GM19324 (cell line): ENCODE data around the gene DOCK9.

Experiments used
- ATAC-seq: cut with Tn5 transposase; IDR thresholded peaks from one replicate; pipeline ENCODE4 v1.9.1; 2021; ENCODE audit warnings: mild to moderate bottlenecking, moderate library complexity; ENCODE audit not compliant: unreplicated experiment, low FRiP score

Gene DOCK9

DNA sequence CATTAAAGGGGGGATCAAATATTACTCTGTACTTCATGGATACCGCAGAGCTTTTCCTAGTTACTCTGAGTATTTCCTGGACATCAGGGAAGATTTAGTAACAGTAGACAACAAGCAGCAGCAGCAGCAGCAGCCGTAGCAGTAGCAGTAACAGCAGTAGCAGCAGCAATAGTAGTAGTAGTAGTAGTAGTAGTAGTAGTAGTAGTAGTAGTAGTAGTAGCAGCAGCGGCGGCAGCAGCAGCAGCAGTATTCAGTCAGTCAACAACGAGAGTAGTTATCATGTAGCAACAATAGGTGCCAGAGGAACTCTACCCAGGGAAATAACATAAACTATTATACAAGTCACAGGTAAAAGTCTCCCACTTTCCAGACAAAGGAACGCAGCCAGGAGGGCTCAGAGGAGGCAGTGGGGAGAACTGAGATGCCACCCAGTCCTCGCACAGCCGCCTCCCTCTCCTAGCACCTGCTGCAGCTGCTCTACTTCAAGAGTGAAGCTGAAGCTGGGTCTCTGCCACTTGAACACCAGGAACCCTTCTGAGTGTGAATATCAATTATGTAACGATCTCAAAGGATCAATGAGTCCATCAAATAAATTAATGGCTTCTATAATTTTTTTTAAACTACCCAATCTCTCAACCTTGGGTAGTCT, 1.3 kb upstream of the DOCK9 start:
- no peak for ATAC-seq

DNA sequence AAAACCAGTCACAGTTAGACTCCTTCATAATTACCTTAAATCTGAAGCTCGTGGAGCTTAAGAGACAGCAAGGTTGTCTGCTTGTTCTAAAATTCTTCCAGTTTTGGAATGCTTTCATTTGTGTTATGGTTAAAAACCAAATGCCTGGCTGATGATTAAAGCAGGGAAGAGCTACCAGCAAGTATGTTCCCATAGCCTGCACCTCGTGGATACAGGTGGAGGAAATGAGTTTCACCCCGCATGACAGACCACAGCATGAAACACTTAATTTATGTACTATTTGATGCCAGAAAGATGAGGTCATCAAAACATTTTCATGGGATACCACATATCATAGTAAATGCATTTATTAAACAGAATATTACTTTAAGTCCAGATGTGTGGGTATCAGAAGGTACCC, 416 bp upstream of the DOCK9 start:
- ATAC-seq: no peak

DNA sequence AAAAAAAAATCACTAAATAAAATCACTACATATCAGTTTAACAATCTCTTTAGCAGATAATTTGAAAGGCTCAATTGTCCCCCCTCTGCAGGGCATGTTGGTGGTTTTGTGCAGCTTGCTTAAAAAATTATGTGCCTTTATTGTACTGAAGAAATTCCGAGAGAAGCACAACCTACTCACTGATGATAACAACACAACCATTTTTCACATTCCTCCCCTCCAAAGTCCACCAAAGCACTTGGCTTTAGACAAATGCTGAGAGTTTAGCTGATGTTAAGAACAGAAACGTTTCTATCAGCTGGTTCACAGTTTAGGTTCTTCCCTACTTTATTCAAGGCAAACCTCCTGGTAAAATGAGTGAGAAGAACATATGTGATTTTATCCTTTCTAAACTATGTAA, 923 bp downstream of the DOCK9 start:
- no peak for ATAC-seq

GRCh38 chr13:98976338-98976737, 1.5 kb downstream of the DOCK9 start:
- ATAC-seq: no peak

DNA sequence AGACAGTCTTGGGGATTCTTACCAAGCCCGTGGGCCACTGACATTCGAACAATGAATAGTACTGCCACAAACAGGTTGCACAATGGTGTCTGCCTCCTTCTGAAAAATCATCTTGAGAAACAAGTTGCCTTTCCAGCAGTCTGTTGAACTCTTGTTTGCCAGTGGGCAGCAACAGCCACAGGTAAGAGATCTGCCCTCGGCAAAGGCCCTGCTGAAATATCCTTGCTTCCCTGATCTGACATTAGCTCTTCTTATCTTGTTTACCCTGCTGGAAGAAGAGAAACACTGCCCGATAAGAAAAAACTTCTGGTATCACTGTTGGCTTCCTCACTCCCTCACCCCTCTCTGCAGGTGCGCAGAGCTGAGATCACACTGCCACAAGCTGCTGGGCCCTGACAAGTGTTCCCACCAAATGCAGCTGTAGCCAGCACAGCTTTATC, 2.0 kb downstream of the DOCK9 start:
- no peak for ATAC-seq

DNA sequence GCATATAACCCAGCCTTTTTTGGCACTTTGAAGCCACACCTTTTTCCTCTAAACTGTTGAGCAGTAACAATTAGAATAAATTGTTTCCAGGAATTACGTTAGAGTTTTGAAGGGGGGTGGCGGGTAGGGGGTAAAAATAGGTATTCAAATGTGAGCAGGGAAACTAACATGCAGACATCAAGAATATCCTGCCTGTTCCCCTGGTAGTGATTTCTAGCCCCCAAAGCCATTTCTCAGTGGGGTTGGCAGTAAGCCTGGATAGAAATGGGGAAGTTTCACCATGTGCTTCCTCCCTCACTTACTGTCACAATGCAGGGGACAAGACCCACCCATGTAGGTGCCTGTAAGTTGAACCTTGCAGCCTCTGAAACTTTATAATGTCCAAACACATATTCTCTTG, 3.8 kb downstream of the DOCK9 start:
- ATAC-seq: no peak

DNA sequence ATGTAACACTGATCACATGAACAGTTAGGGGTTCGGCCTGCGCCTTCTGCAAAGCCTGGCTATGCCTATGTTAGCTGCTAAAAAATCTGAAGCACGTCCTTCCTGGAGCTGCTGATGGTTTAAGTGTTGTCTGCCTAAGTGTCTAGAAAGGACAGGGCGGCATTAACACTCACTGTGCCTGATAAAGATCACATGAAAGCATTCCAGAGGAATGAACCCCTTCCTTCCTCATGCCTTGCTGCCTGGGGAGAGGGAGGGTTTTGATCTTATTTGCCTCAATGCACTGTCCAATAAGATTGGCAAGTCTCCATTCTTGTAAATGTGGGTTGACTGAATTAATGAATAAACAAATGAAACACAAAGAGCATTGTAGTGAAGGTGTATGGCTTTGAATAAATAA, 5.2 kb downstream of the DOCK9 start:
- ATAC-seq: no peak

DNA sequence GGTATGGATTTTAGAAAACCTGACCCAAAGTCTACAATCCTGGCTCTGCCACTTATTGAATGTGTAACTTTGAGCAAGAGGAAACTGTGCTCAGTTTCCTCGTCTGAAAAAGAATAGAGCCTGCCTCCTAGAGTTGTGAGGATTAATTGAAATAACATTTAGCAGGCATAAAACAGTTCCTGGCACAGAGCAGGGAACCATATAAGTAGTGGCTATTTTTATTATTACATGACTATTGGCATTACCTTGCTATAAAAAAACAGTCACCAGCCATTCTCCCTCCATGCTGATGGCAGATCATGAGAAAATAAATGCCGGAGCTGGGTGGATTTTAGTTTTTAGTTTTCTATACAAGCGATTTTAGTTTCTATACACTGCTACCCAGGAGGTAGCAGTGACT, 5.8 kb downstream of the DOCK9 start:
- ATAC-seq: no peak

GRCh38 chr13:98970330-98970729, 7.5 kb downstream of the DOCK9 start:
- no peak for ATAC-seq

- ATAC-seq: no peak
Observed at GRCh38 chr13:98967491-98967890, 10.4 kb downstream of the DOCK9 start.

DNA sequence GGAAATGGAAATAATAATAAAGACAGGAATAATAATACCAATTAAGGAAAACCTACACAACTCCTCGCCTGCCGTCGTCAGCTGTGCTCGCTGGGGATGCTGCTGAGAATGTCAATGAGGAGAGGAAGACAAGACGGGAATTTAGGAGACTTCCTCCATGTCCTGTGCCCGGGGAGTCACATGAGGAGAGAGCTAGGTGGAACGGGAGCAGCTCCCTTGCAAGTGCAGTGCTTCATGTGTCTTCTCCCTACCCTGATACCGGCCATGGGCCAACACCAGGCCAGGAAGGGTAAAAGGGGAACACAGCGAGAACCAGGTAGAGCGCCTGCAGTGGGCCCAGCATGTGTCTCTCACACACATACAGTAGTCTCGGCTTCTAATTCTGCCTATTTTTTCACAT, 11.8 kb downstream of the DOCK9 start:
- ATAC-seq: no peak

- no peak for ATAC-seq
Observed at GRCh38 chr13:98965325-98965724, 12.5 kb downstream of the DOCK9 start.

DNA sequence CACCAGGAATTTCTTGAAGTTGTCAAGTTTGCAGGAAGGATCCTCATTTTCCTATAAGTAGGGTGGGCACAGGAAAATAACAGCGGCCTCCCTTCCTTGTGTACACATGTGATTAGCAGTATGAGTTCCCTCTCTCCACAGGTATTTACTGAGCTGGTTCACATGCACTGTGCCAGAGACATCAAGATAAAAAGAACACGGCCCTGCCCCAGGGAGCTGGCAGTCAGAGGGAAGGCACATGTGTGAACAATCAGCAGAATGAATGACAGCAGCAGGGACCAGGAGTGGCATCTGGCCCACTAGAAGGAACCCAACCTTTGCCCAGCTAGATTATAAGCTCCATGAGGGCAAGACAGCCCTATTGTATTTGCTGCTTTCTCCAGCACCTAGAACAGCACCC, 13.9 kb downstream of the DOCK9 start:
- no peak for ATAC-seq

DNA sequence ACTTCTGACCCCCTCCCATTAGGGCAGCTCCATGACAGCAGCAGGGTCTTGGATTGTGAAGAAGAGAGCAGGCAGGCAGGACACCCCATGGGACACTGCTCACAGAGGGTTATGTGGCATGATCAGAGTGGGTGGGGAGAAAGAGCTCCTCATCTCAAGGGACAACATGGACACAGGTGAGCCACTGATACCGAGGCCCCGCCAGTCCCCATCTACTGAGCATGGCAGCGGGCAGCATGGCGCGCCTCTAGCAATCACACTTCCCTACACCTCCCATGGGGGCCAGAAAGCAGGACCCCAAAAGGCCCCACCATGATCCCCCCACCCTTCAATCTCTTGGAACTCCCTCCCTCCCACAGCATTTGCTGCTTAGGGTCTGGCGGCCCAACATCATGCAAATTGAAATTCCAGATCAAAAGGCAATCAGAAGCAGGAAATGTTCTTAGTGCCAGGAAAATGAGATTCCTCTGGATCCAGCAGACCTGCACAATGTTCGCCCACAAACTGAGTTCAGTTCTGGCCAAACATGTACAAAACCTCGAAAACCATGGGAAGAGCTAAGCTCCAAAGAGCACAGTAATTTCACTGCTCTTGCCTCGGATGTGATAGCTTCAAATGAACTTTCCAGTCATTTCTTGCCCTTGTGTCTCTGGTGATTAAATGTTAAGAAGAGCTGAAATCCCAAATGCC, 14.8 kb downstream of the DOCK9 start:
- ATAC-seq: no peak

- ATAC-seq: no peak
Observed at GRCh38 chr13:98961503-98962105, 16.3 kb downstream of the DOCK9 start.

DNA sequence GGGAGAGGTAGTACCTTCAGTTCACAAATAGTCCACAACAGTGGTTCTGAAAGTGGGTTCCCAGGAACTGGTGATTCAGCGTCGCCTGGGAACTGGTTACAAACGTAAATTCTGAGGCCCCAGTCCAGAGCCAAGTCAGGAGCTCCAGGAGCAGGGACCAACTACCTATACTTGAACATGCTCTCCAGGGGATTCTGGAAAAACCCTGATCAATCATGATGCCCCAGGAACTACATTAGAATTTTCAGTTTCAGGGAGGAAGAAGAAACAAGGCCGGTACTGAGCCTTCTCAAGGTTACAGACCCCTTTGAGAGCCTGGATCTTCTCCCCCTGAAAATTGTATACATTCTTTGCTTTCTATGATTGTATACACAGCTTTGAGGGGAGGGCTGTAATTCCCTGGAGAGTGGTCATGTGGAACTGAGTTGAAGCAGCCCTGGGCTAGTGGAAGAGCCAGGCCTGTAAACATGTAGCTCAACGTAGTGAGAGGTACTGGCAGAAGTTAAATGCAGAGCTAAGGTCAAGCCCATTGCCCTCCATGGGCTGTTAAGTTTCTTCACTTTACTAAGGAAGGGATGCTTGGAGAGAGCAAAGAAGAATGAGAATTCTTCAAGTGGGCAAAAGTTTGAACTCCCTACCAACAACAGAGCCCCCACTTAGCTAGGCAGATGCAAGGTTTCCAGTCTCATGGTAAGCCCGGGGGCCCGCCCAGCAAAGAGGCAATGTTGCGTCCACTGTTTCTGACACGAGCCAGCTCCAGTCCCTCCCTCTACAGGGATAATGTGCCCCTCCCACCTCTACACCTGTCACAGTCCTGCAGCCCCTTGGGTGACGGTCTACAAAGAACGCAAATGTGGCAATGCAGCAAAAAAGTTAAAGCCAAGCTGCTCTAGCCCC, 17.0 kb downstream of the DOCK9 start:
- ATAC-seq: no peak

GRCh38 chr13:98959786-98960605, 17.9 kb downstream of the DOCK9 start:
- no peak for ATAC-seq

DNA sequence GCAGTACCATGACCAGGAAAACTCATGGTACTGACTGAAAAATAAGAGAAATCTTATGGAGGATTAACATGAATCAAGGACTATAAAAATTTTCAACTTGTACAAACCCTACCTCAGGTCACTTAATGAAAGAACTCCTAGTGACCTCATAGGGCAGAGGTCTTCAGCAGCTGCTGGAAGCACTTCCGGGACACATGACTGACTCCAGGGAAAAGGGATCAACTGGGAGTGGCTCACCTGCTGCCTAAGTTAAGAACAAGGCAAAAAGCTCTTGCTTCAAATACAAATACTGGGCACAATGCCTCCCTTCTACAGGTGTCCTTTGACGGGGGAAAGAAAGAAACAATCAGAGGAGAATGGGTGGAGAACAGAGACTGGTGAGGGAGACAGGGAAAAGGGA, 18.6 kb downstream of the DOCK9 start:
- no peak for ATAC-seq

DNA sequence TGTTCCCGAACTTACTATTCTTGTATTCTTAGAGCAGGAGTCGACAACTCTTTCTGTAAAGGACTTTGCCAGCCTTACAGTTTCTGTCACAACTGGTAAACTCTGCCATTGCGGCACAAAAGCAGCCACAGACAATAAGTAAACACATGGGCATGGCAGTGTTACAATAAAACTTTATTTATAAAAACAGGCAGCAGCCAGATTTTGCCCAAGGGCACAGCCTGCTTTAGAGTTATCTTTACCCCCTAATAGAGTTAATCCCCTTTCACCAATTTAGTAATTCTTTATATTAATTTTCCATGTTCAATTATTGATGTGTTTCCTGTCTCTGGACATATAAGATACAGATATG, 19.4 kb downstream of the DOCK9 start:
- no peak for ATAC-seq

DNA sequence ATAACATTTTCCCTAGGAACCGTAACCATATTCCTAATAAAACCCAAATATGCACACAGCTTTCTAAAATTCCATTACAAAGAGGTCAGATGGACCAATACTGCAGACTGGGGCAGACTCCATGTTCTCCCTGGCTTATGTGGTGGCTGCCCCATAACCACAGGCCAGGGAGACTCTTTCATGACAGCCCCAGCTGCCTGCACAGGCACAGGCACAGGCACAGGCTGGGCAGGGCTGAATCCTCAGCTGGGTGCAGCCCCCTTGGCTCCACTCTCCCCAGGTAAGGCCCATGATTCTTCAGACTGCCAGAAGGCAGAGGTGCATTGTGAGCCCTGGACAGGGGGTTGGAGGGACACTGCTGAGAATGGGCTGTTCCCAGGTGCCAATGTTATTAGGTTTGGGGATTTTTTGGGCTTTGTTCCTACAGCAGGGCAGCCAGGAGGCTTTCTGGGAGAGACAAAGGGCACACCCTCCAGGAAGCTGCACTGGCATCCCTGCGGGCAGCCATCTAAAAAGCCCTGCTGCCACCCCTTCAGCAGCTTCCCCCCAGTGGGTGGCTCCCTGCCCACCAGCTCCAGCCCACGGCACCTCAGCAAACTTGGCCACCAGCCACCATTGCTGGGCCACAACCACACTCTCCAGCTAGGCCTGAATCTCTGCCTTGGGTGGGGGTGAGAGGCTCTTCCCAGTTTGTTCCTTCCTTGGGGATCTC, 20.0 kb downstream of the DOCK9 start:
- ATAC-seq: no peak
